ENCODE results near the gene PRR5L. TPM values are rescaled to one million over a fixed set of nuclear protein-coding genes. Genes with fewer than 3 reads are reported as not detected.

PRR5L gene
- total RNA-seq, 1 experiment from 2014 or later: 1.2 TPM

DNA sequence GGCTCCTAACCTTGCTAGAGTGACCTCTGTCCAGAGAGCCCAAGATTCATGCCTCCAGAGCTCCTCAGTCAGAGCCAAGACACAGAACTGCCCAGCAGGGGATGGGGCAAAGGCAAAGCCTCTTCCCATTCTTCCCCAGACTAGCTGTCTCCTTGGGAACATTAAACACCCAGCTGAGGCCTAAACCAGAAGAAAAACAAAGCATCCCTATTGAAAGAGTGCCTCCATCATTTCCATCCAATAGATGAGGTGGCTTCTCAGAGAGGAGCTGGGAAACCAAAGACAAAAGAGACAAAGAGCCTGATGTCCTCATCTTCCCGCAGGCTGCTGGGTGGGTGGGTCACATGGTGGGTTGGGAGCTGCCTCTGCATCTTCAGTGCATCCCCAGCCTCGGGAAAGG, 44.3 kb upstream of the PRR5L start:
- TF ChIP-seq, protein P1, sequence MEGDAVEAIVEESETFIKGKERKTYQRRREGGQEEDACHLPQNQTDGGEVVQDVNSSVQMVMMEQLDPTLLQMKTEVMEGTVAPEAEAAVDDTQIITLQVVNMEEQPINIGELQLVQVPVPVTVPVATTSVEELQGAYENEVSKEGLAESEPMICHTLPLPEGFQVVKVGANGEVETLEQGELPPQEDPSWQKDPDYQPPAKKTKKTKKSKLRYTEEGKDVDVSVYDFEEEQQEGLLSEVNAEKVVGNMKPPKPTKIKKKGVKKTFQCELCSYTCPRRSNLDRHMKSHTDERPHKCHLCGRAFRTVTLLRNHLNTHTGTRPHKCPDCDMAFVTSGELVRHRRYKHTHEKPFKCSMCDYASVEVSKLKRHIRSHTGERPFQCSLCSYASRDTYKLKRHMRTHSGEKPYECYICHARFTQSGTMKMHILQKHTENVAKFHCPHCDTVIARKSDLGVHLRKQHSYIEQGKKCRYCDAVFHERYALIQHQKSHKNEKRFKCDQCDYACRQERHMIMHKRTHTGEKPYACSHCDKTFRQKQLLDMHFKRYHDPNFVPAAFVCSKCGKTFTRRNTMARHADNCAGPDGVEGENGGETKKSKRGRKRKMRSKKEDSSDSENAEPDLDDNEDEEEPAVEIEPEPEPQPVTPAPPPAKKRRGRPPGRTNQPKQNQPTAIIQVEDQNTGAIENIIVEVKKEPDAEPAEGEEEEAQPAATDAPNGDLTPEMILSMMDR (IDR thresholded peaks at IDR 0.05; ENCODE audit: unreplicated experiment): no peak
- no peak for DNase-seq
- no peaks in the 10 kb centered on the region for H3K36me3 Mint-ChIP-seq (ENCODE audit: insufficient read depth, unreplicated experiment)
- BruUV-seq (replicated peaks): no TSS peak
- H3K4me1 Mint-ChIP-seq (ENCODE audit: low read depth, unreplicated experiment): peaks cover 1% of the 10 kb centered on the region
- peaks cover 39% of the 10 kb centered on the region for H3K27me3 Mint-ChIP-seq (ENCODE audit: unreplicated experiment)
- no peak overlapping the region for H3K27ac Mint-ChIP-seq (ENCODE audit: unreplicated experiment)
- no peak overlapping the region for H3K4me3 Mint-ChIP-seq (ENCODE audit: low read depth, unreplicated experiment)
- CTCF ChIA-PET: no interaction called here
- intact Hi-C loops (cut with micrococcal nuclease; ENCODE audit: unreplicated experiment): loop anchor here (10.0 kb wide), 1 partner anchor 97 kb away; no protein-coding TSS in a partner anchor
- H3K9me3 Mint-ChIP-seq (ENCODE audit: low read depth, unreplicated experiment): peaks cover 2% of the 10 kb centered on the region

DNA sequence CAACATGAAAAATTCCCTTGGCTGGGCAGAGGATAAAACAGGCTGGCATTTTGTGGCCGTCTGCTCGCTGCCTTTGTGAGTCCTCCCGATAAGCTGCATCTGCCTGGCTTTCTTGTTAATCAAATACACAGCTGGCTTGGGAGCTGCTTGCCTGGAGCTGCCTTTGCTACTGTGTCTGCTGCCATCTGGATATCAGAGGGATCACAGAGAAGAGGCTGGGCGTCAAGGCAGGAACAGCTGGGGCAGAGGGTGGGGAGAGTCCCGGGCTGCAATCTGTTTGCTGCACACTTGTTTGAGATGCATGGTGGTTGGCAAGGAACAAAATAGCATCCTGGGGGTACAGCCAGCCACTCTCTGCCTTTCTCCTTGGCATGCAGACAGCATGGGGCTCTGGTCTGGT, 42.9 kb upstream of the PRR5L start:
- Mint-ChIP-seq H3K9me3 (ENCODE audit: low read depth, unreplicated experiment) (peaks cover 2% of the 10 kb centered on the region), H3K4me1 (ENCODE audit: low read depth, unreplicated experiment) (peaks cover 13% of the 10 kb centered on the region), H3K36me3 (ENCODE audit: insufficient read depth, unreplicated experiment) (no peaks in the 10 kb centered on the region), H3K4me3 (ENCODE audit: low read depth, unreplicated experiment) (no peak overlapping the region), H3K27ac (ENCODE audit: unreplicated experiment) (no peak overlapping the region), H3K27me3 (ENCODE audit: unreplicated experiment) (peaks cover 44% of the 10 kb centered on the region)
- intact Hi-C loops (cut with micrococcal nuclease; ENCODE audit: unreplicated experiment): loop anchor here (10.0 kb wide), 1 partner anchor 98 kb away; no protein-coding TSS in a partner anchor
- no TSS peak for BruUV-seq (replicated peaks)
- CTCF ChIA-PET: no interaction called here
- no peak for DNase-seq
- TF ChIP-seq, protein P1 (IDR thresholded peaks at IDR 0.05; ENCODE audit: unreplicated experiment): no peak

DNA sequence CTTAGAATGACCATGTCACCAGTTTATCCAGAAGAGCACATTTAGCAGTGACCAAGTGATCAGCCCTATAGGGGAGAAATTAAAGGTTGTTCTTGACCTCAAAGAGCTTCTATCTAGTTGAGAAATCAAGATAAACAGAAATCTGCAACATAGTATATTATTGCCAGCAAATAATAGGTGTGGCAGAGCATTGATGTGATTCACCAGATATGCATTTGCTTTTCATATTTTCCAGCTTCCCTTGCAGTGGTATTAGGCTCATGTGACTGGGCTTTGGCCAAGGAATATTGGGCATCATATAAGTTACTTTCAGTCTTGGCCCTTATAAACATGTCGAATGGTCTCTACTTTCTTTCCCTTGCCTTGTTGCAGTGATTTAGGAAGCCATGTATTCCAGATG, 41.4 kb upstream of the PRR5L start:
- no peak overlapping the region for H3K27ac Mint-ChIP-seq (ENCODE audit: unreplicated experiment)
- no TSS peak for BruUV-seq (replicated peaks)
- H3K9me3 Mint-ChIP-seq (ENCODE audit: low read depth, unreplicated experiment): peaks cover 2% of the 10 kb centered on the region
- H3K36me3 Mint-ChIP-seq (ENCODE audit: insufficient read depth, unreplicated experiment): no peaks in the 10 kb centered on the region
- peaks cover 46% of the 10 kb centered on the region for H3K27me3 Mint-ChIP-seq (ENCODE audit: unreplicated experiment)
- H3K4me1 Mint-ChIP-seq (ENCODE audit: low read depth, unreplicated experiment): peaks cover 13% of the 10 kb centered on the region
- H3K4me3 Mint-ChIP-seq (ENCODE audit: low read depth, unreplicated experiment): no peak overlapping the region
- no peak for DNase-seq
- intact Hi-C loops (cut with micrococcal nuclease; ENCODE audit: unreplicated experiment): loop anchor here (5.0 to 10.0 kb wide), 2 partner anchors 100 to 212 kb away; no protein-coding TSS in a partner anchor
- TF ChIP-seq, protein P1 (IDR thresholded peaks at IDR 0.05; ENCODE audit: unreplicated experiment): no peak
- CTCF ChIA-PET: interaction anchor here (1.5 kb wide), 1 partner anchor 433 kb away, joined by 3 read pairs; no protein-coding TSS in a partner anchor

DNA sequence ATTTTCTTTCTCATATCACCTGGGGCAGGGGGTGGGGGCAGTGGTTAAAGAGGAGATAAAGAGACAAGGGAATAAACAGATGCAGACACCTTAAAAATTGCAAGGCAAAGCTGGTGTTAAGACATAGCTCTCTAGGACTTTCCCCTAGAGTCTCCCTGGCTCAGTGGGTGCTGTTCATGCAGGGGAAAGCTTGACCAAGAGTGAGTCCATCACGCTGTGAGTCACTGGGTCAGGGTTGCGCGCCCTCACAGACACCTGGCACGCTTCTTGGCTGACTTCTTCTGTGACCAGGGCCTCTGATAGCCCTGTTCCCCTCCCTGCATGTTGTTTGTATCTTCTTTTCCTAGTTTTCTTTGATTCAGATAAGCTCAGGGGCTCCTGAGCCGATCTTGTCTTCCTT, 38.7 kb upstream of the PRR5L start:
- no peaks in the 10 kb centered on the region for H3K9me3 Mint-ChIP-seq (ENCODE audit: low read depth, unreplicated experiment)
- CTCF ChIA-PET: interaction anchor here (1.0 to 2.8 kb wide), 3 partner anchors 10 to 435 kb away, joined by 3 to 45 read pairs (median 3); no protein-coding TSS in a partner anchor
- no peak for DNase-seq
- H3K4me1 Mint-ChIP-seq (ENCODE audit: low read depth, unreplicated experiment): peaks cover 13% of the 10 kb centered on the region
- H3K27ac Mint-ChIP-seq (ENCODE audit: unreplicated experiment): no peak overlapping the region
- no TSS peak for BruUV-seq (replicated peaks)
- H3K4me3 Mint-ChIP-seq (ENCODE audit: low read depth, unreplicated experiment): no peak overlapping the region
- TF ChIP-seq, protein P1 (IDR thresholded peaks at IDR 0.05; ENCODE audit: unreplicated experiment): no peak
- peaks cover 55% of the 10 kb centered on the region for H3K27me3 Mint-ChIP-seq (ENCODE audit: unreplicated experiment)
- intact Hi-C loops (cut with micrococcal nuclease; ENCODE audit: unreplicated experiment): loop anchor here (5.0 to 10.0 kb wide), 2 partner anchors 103 to 215 kb away; no protein-coding TSS in a partner anchor
- no peaks in the 10 kb centered on the region for H3K36me3 Mint-ChIP-seq (ENCODE audit: insufficient read depth, unreplicated experiment)
